GM12892 (cell line): ENCODE measurements around the gene IRF3.

Experiments used
- POLR2A ChIP-seq: IDR thresholded peaks from 2 replicates; pipeline ENCODE4 v1.6.1; 2011; ENCODE audit warnings: low read depth, low read length, control low read depth
- POLR2AphosphoS5 ChIP-seq: IDR thresholded peaks from 2 replicates; pipeline ENCODE4 v1.6.1; 2011; ENCODE audit warnings: low read depth, low read length, control low read depth

DNA sequence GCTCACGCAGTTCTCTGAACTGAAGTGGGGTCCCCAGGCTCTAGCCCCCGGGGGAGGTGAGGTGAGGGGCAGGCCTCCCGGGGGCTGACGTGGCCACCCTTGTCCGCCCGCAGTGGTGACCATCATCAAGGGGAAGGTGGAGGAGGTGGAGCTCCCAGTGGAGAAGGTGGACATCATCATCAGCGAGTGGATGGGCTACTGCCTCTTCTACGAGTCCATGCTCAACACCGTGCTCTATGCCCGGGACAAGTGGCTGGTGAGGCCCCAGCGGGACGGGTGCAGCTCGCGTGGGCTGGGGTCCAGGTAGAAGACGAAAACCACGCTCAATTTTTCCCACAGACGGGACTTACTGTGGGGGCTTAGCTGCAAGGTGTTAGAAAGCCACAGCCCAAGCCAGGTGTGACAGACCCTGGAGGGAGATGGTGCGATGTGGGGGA lies 18.2 kb upstream of the IRF3 start:
- TF ChIP-seq POLR2A: no peak; the same call in 1 of the 2 replicates
- TF ChIP-seq POLR2AphosphoS5: no peak
